Erythroblast (primary cell): ENCODE data around the gene PPA1.

Experiments used
- GATA1 ChIP-seq: IDR thresholded peaks from 2 replicates; pipeline ENCODE4 v1.6.1; 2011; ENCODE audit warnings: low read depth, mild to moderate bottlenecking, control low read depth, low read length, moderate library complexity
- POLR2A ChIP-seq: IDR thresholded peaks from 2 replicates; pipeline ENCODE4 v1.6.1; 2011; ENCODE audit warnings: mild to moderate bottlenecking, low read length

DNA sequence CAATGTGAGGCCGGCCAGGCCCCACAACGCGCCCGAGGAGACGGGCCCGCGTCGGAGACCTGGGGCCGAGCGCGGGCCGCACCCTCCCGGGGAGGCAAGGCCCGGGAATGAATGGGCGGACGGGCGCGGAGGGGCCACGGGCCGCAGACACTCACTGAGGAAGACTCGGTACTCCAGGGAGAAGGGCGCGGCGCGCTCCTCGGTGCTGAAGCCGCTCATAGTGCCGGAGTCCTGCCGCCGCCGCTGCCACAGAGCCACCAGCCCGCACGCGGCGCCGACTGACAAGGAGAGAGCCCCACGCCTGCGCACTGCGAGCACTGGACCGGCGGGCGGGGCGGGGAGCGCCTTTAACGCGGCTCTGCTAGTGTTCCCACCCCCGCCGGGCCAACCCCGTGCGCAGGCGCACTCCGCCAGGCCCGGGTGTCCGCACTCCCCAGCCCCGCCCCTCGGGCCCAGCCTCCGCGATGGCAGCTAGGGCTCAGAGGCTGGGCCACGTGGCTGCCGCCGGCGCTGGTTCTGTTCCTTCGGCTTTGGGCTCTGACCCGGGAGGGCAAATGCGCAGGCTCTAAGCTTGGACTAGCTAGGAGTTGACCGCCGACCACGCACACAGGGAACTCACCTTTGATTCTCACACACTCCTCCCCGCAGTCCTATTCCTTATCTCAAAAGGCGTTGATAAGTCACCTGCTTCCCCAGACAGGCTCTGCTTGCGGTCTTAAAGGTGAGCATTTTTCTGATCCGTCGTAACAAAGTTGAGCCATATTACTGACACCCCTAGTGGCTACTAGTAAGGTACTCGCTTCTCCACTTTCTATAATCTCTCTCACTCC lies at the start of gene PPA1:
- peak; percentile 82 for TF ChIP-seq POLR2A
- TF ChIP-seq GATA1 = no peak
